Uterus (tissue), 4 donors: ENCODE data around the gene HOXD3. TPM values are rescaled to one million over a fixed set of nuclear protein-coding genes. Genes with fewer than 3 reads are reported as not detected.
A peak's percentile ranks its signal among the peaks of the same experiment; 100 is the strongest.

ENCODE experiments used
- DNase-seq, 2 donors: peaks; one replicate each; pipeline ENCODE4 v3.0.0-alpha.2; 2019 to 2020
- H3K27ac ChIP-seq, 2 donors: fragments of 200-600 bp; sonication (generic); 1 replicate in 1 of 2; 2 replicates in 1 of 2; pipeline ENCODE4 v1.5.1; 2016 to 2018
- H3K27me3 ChIP-seq, 2 donors: fragments of 200-600 bp; sonication (generic); one replicate each; pipeline ENCODE4 v1.5.1; 2018 to 2019; ENCODE audit warnings: control low read depth in 1 of 2
- H3K36me3 ChIP-seq, 2 donors: fragments of 200-600 bp; sonication (generic); one replicate each; pipeline ENCODE4 v1.5.1; 2019; ENCODE audit warnings: control low read depth in 1 of 2
- H3K4me1 ChIP-seq, 2 donors: fragments of 200-600 bp; sonication (generic); one replicate each; pipeline ENCODE4 v1.5.1; 2018 to 2019; ENCODE audit warnings: control low read depth in 1 of 2
- H3K4me3 ChIP-seq, 2 donors: fragments of 200-600 bp; sonication (generic); 1 replicate in 1 of 2; 2 replicates in 1 of 2; pipeline ENCODE4 v1.5.1; 2018 to 2019; ENCODE audit warnings: mild to moderate bottlenecking in 1 of 2
- H3K9me3 ChIP-seq, 2 donors: fragments of 200-600 bp; sonication (generic); one replicate each; pipeline ENCODE4 v1.5.1; 2019; ENCODE audit warnings: control low read depth in 1 of 2
- CTCF ChIP-seq, 4 experiments: fragments of 200-600 bp in 2 of 4; fragments of 450-650 bp in 2 of 4; sonication (generic) in 2 of 4; IDR thresholded peaks; one replicate each; pipeline ENCODE4 v1.5.1; 2016 to 2019; ENCODE audit warnings: antibody characterized with exemption in 4 of 4, mild to moderate bottlenecking in 2 of 4, moderate library complexity in 1 of 4
- POLR2A ChIP-seq, 2 donors: fragments of 450-650 bp; IDR thresholded peaks; one replicate each; pipeline ENCODE4 v1.6.1; 2016; ENCODE audit warnings: antibody characterized with exemption in 2 of 2, mild to moderate bottlenecking in 1 of 2, moderate library complexity in 1 of 2
- intact Hi-C: fragments of 100-400 bp; cut with DNase I; formaldehyde crosslinking; loops from one replicate; pipeline ENCODE4 v1.15.1; 2023; ENCODE audit warnings: low total_unique reads
- total RNA-seq, 4 donors: library from RNA; depleted of rRNA in 3 of 4; stranded (reverse); fragments of >200 nt in 3 of 4; gene quantifications; one replicate each; pipeline versions ENCODE4 v1.1.0 to v1.2.4, GENCODE V29; 2014 to 2023
- donor health status: DM: yes; HTN: yes; CAD: no.

HOXD3 gene
- total RNA-seq, 4 donors from 2014 or later, result 14.7 to 61.2 (median 22.7) TPM

DNA sequence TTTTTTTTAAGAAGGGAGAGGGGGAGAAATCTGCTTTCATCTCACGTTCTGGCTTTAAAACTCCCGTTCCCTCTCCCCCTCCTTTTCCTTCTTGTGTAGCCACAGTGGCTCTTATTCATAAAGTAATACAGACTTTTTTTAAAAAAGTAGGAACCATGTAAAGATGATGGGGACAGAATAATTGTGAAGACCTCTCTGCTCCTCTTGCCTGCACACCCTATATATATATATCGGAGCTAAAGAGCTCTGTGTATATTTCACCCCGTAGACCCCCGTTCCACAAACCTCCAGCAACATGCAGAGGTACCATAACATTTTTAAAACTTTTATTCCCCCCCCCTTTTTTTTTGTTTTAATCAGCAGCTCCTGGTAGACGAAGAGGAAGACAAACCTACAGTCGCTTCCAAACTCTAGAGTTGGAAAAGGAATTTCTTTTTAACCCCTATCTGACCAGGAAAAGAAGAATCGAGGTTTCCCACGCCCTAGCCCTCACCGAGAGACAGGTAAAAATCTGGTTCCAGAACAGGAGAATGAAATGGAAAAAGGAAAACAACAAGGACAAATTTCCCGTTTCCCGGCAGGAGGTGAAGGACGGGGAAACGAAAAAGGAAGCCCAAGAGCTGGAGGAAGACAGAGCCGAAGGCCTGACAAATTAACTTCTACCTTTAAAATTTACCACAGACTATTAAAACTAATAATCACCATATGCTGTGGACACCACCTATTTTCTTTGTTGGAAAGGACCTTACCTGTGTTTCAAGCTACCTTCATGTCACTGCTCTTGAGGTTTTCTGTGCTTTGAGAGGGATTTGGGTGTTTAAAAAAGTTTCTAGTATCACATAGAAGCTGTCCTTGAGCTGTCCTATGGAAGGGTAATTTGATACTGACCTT is 25.9 kb upstream of the HOXD3 start:
- DNase-seq, result no peak
- Histone ChIP-seq H3K27me3 (no peaks in the 10 kb centered on the region), H3K4me1 (peaks cover 0 to 15% of the 10 kb centered on the region in 2 donors), H3K4me3 (peak overlapping the region; percentile 62 to 78), H3K36me3 (no peaks in the 10 kb centered on the region), H3K27ac (peak overlapping the region; percentile 98 to 99), H3K9me3 (no peaks in the 10 kb centered on the region)
- no peak for TF ChIP-seq CTCF (IDR thresholded peaks at IDR 0.05)
- TF ChIP-seq POLR2A (IDR thresholded peaks at IDR 0.05), result no peak
- intact Hi-C loops, result no loop called here

- intact Hi-C loops, result no loop called here
- Histone ChIP-seq H3K27ac (peak overlapping the region; percentile 98 to 99), H3K27me3 (no peaks in the 10 kb centered on the region), H3K36me3 (no peaks in the 10 kb centered on the region), H3K4me1 (peaks cover 0 to 15% of the 10 kb centered on the region in 2 donors), H3K9me3 (no peaks in the 10 kb centered on the region), H3K4me3 (peak overlapping the region; percentile 62 to 78)
- TF ChIP-seq CTCF (IDR thresholded peaks at IDR 0.05) (no peak), POLR2A (IDR thresholded peaks at IDR 0.05) (no peak)
- DNase-seq, result no peak
Measured at GRCh38 chr2:176131848-176132158, 25.3 kb upstream of the HOXD3 start.

DNA sequence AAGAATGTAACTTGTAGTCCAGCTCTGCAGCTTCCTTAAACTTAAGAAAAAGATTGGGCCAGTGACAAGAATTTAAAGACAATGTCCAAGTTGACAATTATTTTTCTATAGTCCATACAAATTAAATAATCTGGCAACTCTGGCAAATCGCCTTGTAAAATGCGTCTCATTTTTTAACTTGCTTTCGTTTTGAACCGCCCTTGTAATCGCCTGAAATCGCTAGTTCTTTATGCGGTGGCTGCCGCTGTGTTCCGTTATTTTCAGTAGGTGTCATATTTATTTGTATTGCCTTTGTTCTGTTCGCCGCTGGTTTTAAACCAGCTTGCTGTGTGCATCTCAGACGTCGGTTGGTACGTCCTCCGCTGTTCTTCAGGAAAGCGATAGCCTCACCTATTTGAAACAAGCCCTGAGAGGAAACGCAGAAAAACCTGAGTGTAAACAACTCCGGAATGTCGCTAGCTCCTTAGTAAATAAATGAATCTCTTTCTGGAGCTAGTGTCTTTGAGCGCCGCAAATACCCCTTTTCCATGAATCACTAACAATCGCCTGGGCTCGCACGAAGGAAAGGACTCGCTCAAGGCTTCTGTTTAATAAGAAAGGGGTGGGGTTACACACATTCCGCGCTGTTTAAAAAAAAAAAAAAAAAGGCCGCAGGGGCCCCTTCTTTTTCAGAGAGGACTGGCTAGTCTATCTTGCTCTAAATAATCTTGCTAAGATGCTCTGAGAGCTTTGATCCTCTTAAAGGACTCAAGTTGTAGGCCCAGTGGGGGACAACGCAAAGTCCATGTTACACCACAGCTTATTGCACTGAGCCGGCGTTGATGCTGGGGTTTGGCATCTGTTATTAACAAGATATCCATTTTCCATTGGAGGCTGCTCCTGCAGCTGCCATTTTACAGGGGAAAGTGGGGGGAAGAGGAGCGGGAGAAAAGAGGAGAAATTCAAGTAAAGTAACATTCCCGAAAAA is 24.6 kb upstream of the HOXD3 start:
- H3K27ac ChIP-seq, result peak overlapping the region; percentile 98 to 99
- no peaks in the 10 kb centered on the region for H3K36me3 ChIP-seq
- H3K27me3 ChIP-seq, result no peaks in the 10 kb centered on the region
- intact Hi-C loops, result no loop called here
- peak overlapping the region; percentile 62 to 78 for H3K4me3 ChIP-seq
- H3K9me3 ChIP-seq, result no peaks in the 10 kb centered on the region
- H3K4me1 ChIP-seq, result peaks cover 0 to 15% of the 10 kb centered on the region in 2 donors
- peak in 1 of 2 donors; percentile 53 for DNase-seq
- peak in 1 of 2 donors; percentile 21 for TF ChIP-seq POLR2A (IDR thresholded peaks at IDR 0.05)
- TF ChIP-seq CTCF (IDR thresholded peaks at IDR 0.05), result no peak

DNA sequence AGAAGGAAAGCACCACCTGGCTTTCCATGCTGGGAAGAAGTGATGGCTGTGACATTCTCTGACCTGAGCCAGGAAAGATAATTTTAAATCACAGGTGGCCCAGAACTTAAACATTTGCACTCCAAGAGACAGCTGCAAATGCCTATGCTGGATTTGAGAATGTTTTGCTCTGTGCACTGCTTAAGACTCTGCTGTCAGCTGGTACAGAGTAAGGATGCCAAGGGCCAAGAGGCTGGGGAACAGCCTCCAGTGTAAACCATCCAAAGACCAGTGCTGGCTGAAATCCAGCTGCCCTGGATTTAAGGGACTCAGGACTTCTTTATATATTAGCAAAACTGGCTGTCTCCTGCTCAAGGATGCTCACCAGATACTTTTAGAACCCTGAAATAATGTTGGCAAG is 23.7 kb upstream of the HOXD3 start:
- peaks cover 0 to 15% of the 10 kb centered on the region in 2 donors for H3K4me1 ChIP-seq
- H3K27ac ChIP-seq, result peak overlapping the region; percentile 98 to 99

More for the DNA sequence above, 23.7 kb upstream of the HOXD3 start:
- H3K36me3 ChIP-seq, result no peaks in the 10 kb centered on the region
- intact Hi-C loops, result no loop called here
- DNase-seq, result peak; percentile 30 to 56
- TF ChIP-seq CTCF (IDR thresholded peaks at IDR 0.05) (no peak), POLR2A (IDR thresholded peaks at IDR 0.05) (no peak)
- H3K27me3 ChIP-seq, result no peaks in the 10 kb centered on the region
- H3K9me3 ChIP-seq, result no peaks in the 10 kb centered on the region
- peak overlapping the region in 1 of 2 donors; percentile 62 for H3K4me3 ChIP-seq
